ENCODE measurements around the gene RAB10.
"Not testable (repeated sequence)": the region's sequence is repeated elsewhere in the genome, so short reads cannot be mapped to it uniquely, and the experiment has no call there.

RAB10 gene

DNA sequence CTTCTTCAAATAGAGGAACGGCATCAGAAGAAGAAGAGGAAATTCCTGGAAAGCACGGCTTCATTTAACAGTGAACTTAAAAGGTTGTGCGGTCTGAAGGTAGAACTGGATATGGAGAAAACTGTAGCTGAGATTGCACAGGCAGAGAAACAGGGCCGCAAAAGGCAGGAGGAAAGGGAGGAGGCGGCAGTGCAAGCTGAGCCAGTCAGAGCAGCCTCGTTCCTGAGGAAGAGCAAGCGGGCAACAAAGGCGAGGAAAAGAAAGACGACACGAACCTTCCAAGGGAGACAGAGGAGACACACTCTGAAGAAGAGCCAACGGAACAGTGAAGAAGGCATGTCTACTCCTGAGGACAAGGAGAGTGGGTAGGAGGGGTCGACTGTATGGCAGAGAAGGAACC, 116.4 kb downstream of the RAB10 start:
- no peak for DNase-seq (ENCODE audit: low read depth in 1 of 2, low spot score in 1 of 2)

DNA sequence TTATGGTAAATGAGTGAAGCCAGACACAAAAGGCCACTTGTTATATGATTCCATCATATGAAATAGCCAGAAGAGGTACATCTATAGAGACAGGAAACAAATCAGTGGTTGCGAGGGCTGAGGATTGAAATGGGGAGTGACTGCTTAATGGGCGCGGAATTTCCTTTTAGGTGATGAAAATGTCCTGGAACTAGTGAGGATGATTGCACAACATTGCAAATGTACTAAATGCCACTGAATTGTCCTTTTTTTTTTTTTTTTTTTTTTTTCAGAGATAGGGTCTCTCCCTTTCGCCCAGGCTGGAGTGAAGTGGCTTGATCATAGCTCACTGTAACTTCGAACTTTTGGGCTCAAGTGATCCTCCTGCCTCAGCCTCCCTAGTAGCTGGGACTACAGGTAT, 123.7 kb downstream of the RAB10 start:
- DNase-seq (ENCODE audit: low read depth in 1 of 2, low spot score in 1 of 2), result no peak

DNA sequence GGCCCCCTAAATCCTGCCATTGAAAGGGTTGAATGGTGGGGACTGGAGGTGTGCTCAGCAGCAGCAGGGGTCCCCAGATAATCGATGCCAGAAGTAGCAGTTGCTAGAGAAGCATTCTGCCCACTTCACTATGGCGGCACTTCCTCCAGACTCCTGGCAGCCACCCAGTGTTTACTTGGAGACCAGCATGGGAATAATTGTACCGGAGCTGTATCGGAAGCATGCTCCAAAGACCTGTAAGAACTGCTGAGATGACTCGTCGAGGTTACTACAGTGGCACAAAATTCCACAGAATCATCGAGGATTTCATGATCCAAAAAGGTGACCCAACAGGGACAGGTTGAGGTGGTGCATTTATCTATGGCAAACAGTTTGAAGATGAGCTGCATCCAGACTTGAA, 128.0 kb downstream of the RAB10 start:
- DNase-seq (ENCODE audit: low read depth in 1 of 2, low spot score in 1 of 2), result no peak

DNA sequence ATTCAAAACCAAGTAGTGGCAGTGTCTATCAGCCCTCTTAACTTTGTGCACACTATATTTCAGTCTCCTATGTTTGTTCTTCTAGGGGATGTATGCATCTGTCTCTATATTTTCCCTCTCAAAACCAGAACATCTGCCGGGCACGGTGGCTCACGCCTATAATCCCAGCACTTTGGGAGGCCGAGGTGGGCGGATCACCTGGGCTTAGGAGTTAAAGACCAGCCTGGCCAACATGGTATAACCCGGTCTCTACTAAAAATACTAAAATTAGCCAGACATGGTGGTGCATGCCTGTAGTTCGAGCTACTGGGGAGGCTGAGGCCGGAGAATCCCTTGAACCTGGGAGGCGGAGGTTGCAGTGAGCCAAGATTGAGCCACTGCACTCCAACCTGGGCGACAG, 129.1 kb downstream of the RAB10 start:
- DNase-seq (ENCODE audit: low read depth in 1 of 2, low spot score in 1 of 2), result no peak

DNA sequence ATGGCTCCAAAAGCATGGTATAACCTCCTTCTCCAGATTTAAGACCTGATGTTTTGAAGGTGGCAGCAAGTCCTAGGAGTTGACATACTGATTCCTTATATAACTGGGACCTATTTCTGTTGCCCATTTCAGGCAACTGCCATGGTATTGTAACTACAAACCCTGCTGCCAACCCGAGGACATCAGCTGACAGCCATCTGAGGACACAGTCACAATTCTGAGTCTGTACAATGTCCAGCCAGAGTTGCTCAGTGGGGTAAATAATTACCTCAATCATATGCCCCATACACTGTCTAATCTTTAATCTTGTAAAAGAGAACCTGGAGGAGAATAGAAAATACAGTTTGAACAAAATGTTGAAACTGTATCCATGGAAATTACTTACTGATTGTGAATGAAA, 130.3 kb downstream of the RAB10 start:
- no peak for DNase-seq (ENCODE audit: low read depth in 1 of 2, low spot score in 1 of 2)

DNA sequence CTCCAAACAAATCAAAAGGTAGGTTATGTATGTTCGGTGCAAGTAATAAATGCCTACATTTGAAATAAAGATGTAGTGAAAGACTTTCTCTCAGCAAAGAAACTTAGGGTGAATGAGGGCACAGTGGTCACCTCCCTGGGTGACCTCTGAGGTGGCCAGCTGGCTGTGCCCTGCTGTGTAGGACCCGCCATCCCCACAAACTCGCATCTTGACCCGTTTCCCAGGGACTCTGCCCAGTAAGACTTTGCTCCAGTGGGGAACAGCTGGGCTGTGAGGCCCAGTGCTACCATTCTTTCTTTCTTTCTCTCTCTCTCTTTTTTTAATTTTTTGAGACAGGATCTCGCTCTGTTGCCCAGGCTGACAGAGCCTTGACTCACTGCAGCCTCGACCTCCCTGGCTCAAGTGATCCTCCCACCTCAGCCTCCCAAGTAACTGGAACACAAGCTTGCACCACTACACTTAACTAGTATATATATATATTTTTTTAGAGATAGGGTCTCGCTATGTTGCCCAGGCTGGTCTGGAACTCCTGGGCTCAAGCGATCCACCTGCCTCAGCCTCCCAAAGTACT, 130.8 kb downstream of the RAB10 start:
- DNase-seq (ENCODE audit: low read depth in 1 of 2, low spot score in 1 of 2), result no peak

DNA sequence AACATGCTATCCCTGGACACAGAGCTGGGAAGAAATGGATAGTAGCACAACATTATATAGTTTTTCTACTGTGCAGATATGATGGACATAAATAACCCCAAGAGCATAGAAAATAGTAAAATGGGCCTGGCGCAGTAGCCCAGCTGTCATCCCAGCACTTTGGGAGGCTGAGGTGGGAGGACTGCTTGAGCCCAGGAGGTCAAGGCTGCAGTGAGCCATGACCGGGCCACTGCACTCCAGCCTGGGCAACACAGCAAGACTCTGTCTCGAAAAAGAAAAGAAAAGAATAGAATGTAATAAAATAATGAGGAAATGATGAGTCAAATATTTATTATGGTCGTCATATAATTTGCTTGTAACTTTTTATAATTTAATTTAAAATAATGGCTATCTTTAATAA, 131.5 kb downstream of the RAB10 start:
- DNase-seq (ENCODE audit: low read depth in 1 of 2, low spot score in 1 of 2), result no peak

DNA sequence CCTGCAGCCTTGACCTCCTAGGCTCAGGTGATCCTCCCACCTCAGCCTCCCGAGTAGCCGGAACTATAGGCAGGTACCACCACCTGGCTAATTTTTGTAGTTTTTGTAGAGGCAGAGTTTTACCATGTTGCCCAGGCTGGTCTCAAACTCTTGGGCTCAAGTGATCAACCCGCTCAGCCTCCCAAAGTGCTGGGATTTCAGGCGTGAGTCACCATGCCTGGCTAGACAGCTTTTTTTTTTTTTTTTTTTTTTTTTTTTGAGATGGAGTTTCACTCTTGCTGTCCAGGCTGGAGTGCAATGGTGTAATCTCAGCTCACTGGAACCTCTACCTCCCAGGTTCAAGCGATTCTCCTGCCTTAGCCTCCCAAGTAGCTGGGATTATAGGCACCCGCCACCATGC, 132.7 kb downstream of the RAB10 start:
- DNase-seq (ENCODE audit: low read depth in 1 of 2, low spot score in 1 of 2), result not testable (repeated sequence)

DNA sequence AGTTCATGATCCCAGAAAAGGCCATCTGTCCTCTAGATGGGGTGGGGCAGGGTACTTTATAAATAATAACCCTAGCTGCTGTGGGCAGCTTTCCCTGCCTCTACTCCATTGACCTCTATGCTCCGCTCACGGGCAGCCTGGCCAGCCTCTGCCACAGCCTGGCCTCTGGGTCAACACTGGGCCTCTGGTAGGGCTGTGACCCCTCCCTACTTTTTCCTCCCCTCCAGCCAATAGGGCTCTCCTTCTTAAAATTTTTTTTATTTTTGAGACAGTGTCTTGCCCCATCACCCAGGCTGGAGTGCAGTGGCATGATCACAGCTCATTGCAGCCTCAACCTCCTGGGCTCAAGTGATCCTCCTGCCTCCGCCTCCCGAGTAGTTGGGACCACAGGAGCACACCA, 134.9 kb downstream of the RAB10 start:
- DNase-seq (ENCODE audit: low read depth in 1 of 2, low spot score in 1 of 2), result no peak

DNA sequence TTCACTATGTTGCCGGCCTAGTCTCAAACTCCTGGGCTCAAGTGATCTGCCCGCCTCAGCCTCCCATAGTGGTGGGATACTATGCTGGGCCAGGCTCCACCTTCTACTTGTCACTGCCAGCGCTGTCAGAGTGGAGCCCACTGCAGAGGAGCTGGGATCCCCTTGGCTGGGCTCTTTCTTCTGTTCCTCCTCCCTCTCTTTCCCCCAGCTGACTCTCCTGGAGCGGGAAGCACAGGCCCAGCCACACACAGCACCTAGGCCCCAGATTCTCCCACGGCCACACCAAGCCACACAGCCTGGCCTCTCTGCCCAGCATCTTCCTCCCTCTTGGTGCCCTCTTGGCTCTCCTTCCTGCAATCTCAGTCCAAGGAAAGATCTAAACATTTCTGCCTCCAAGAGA, 135.3 kb downstream of the RAB10 start:
- DNase-seq (ENCODE audit: low read depth in 1 of 2, low spot score in 1 of 2), result no peak

DNA sequence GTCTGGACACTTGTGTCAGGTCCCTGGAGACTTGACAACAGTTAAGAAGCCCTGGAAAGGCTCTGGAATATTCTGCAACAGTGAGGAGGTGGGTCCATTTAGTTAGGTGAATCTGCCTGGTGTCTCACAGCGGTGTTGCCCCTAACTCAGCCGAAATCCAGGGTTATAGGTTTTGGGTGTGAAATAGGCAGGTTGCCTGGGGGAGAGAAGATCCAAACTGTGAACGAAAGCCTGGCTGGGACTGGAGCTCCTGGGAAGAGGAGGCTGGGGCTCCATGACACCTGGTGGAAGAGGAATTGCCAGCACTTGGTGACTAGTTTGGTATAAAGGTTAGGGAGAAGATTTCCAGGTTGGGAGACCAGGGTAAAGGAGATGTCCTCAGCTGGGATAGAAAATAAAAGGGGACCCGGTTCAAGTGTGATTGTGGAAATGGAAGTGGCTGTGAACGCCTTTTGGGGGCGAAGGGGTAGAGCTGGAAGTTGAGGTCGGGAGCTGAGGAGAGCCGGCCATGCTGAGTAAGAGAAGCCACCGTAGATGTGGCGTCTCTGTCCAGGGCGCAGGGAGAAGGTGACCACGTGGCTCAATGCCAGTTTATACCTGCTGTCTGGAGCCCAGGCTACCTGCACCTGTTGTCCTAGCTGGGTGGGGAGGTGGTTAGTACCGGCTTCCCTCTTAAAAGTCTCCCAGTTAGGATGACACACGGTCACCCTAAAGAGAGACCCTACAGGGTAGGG, 136.0 kb downstream of the RAB10 start:
- DNase-seq (ENCODE audit: low read depth in 1 of 2, low spot score in 1 of 2), result no peak

DNA sequence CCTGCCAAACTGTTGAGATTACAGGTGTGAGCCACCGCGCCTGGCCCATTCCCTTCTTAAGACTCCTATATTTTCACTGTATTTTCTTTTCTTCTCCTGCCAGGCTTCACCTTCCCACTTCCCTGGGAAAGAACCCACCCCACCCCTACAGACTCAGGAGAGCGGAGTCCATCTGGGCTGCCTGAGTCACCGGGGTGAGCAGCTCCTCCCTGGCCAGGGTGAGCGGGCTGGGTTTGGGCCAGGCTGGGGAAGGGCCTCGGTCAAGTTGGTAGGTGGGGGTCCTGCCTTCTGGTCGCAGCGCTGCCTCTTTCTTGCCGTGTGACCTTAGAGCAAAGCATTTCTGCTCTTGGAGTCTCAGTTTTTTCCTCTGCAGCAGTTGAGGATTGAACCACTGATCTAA, 136.9 kb downstream of the RAB10 start:
- DNase-seq (ENCODE audit: low read depth in 1 of 2, low spot score in 1 of 2), result no peak

DNA sequence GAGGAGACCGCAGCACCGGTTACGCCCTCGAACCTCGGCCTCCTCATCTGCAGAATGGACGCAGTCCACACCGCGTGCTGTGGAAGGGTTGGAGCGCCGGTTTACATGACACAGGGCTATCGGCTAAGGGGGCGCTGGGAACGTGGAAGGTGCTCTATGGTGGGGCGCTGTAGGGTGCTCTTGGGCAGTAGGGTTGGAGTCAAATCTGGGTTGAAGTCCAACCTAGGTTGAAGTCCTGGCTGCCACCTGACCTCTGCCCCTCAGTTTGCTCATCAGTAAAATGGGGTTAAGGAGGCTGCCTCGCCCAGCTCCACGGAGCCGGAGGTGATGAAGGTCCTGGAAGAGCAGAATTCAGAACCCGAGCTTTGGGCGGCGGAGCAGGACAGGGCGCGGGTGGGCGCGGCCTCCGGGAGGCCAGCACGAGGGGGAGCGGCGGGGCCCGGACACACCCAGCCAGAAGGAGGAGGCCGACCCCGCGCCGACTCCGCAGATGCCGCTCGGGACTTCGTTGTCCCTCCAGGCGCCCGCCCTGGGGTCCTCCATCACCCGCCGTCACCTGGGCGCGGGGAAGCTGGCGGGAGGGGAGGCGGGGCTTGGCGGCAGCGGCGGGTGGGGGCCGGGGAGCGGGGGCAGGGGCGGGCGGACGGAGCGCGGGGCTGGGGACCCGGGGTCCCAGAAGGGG, 138.4 kb downstream of the RAB10 start:
- DNase-seq (ENCODE audit: low read depth in 1 of 2, low spot score in 1 of 2), result no peak

DNA sequence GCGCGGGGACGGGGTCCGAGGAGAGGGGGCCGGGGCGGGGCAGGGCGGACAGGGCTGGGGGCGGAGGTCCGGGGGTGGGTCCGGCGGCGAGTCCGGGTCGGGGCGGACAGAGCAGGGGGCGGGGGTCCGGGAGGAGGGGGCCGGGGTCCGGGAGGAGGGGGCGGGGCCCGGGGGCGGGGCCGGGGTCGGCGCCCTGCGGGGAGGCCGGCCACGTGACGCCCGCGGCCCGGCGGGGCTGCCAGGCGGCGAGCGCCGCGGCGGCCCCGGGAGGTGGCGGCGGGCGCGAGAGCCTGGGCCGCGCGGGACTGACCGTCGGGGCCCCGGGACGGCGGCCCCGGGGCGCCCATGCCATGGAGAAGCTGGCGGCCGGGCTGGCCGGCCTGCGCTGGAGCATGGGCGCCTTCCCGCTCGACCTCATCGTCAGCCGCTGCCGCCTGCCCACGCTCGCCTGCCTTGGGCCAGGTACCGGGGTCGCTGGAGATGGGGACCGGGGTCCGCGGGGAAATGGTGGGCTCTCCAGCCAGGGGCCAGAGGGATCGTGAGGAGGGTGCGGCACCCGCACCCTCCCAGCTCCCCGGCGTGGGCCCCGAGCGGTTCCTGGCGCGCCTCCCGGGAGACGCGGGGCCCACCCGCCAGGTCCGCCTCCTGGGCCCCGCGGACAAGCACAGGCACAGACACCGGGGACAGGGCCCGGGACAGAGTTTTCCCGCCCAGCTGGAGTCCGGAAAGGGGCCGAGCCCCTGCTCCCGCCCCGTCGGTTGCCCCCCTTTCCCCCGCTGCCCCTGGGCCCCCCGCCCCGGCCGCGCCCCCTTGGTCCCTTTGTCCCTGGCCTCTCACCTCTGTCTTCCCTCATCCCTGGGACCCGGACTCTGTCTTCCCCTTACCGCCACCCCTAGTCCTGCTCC, 139.2 kb downstream of the RAB10 start, which contains the start of gene GAREM2:
GAREM2 (plus strand) TSS at position 218 of the 905 bp plus-strand sequence; CDS start at position 351, 133 bp downstream.
- DNase-seq (ENCODE audit: low read depth in 1 of 2, low spot score in 1 of 2), result no peak

DNA sequence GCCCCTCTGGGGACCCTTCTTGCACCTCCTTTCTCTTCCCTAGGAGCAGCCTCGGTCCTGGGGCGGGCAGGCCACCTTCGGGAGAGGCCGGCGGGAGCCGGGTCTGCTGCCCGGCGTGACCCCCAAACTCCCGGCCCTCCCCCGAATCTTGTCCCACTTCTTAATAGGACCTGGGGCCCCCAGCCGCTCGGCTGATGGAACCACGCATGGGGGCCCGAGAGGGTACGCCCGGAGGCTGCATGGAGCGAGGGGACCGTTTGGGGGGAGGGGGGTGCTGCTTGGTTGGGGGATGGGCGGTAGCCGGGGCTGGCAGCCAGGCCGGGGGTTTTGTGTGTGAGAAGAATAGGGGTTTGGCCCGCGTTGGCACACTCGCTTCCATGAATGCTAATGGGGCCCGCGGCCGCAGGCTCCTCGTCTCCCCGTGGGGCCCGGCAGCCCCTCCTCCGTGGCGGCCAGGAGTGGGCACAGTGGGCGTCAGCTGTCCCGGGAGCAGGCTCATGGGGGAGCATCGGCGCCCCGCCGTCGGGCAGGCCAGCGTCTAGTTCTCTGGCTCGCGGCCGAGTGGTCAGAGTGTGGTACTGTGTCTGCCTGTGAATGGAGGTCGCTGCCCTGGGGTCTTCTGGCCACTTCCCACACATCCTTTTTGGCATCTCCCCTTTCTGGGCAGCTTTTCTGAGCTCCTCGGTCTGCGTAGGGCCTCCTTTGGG, 140.0 kb downstream of the RAB10 start:
- DNase-seq (ENCODE audit: low read depth in 1 of 2, low spot score in 1 of 2), result no peak

DNA sequence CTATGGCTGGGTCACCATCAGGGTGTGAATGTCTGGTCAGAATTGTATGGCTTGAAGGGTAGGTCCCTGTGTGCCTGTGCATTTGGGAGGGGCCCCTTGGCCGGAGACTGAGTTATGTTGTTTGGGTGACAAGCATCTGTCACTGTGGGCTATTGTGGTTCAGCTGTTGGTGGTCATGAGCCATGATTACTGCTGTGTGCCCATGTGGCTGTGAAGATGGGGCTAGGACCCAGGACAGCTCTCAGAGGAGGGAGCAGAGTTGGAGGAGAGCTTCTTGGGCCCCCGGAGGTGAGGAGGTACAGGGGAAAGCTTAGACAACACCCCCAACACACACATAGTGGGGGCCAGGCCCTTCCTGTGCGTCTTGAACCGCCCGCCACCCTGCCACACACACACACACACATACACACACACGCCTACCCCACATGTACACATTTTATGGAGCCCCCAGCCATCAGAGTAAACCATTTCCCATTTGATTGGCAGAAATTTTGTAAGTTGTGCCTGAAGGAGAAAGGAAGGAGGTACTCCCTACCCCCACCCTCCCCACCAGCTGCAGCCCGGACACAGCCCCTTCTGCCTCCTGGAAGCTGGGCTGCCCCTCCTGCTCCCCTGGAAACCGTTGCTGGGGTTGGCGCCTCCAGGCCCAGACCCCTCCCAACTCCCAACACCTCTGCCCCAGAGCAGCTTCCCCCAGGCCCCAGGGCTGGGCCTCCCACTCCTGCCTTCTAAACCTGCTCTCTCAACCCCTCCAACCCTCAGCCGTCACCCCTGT, 141.0 kb downstream of the RAB10 start:
- DNase-seq (ENCODE audit: low read depth in 1 of 2, low spot score in 1 of 2), result no peak

DNA sequence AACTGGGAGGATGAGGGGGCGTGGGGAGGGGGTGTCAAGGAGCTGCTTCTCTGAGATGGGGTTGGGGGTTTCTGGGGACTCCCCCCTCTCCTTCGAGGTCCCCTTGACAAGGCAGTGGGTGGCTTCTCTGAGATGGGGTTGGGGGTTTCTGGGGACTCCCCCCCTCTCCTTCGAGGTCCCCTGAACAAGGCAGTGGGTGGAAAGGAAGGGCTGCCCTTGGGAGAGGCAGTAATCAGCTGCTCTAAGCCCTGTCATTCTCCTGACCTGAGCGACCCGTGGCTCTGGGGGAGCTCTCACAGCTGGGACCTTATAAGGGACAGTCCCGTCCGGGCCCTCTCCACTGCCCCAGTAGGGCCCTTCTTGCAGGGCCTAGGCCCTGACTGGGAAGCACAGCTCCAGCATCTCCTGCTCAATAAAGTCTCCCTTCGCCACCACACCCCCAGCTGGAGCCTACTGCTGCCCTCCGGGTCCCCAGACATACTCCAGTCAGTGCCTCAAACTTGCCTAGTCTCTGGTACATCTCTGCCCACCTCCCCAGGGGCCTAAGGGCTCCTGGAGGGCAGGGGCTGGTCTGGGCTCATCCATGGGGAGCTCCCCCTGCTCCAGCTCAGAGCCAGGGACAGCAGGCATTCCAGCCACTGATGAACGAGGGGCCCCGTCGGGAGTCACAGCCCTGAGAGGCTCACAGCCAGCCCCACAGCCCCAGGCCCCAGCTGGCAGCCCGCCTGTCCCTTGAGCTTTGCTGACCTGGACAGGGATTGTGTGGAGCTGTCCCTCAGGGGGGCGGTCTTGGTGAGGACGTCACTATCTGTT, 141.8 kb downstream of the RAB10 start:
- no peak for DNase-seq (ENCODE audit: low read depth in 1 of 2, low spot score in 1 of 2)

DNA sequence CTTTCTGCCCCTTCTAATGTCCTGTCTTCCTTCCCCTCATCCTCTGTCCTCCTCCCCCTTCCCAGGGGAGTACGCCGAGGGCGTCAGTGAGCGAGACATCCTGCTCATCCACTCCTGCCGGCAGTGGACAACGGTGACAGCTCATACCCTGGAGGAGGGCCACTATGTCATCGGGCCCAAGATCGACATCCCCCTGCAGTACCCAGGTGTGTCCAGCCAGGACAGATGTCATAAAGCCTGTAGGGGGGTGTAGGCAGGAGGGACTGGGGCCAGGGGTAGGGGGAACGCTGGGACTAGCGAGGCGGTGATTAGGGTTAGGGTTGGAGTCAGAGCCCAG, 142.4 kb downstream of the RAB10 start:
- DNase-seq (ENCODE audit: low read depth in 1 of 2, low spot score in 1 of 2), result no peak

DNA sequence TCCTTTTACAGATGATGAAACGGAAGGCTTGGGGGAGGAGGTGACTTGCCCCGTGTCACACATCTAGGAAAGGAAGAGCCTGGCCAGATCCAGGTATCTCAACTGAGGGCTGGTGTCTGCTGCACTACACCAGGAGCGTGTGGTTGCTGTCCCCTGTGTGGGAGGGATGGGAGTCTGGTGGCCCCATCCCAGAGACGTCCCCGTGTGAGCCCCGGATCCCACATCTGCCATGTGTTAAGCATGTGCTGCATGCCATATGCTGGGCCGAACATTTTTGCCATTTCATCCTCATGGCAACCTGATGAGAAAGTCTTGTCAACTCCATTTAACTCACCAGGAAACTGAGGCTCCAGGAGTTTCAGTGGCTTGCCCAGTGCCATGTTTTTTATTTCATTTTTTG, 143.2 kb downstream of the RAB10 start:
- DNase-seq (ENCODE audit: low read depth in 1 of 2, low spot score in 1 of 2), result no peak
